ENCODE results near the gene AKAP5. TPM values are rescaled to one million over a fixed set of nuclear protein-coding genes. Genes with fewer than 3 reads are reported as not detected.

AKAP5 gene
- total RNA-seq, 2 donors from 2014 or later: 8.1 to 18.1 TPM

GRCh38 chr14:64444984-64445845, 20.1 kb upstream of the AKAP5 start:
- Histone ChIP-seq H3K27me3 (no peaks in the 10 kb centered on the region), H3K4me3 (no peak overlapping the region), H3K4me1 (no peaks in the 10 kb centered on the region), H3K9me3 (no peaks in the 10 kb centered on the region), H3K9ac (ENCODE audit: low read depth in 2 of 2, low read length in 2 of 2) (no peak overlapping the region), H3K27ac (peak overlapping the region; percentile 34), H3K36me3 (no peaks in the 10 kb centered on the region)
- no peak for TF ChIP-seq CTCF (IDR thresholded peaks at IDR 0.05)
- intact Hi-C loops (cut with DNase I): no loop called here
- DNase-seq: no peak

- TF ChIP-seq CTCF (IDR thresholded peaks at IDR 0.05): no peak
- H3K9ac ChIP-seq (ENCODE audit: low read depth in 2 of 2, low read length in 2 of 2): no peak overlapping the region
- H3K9me3 ChIP-seq: no peaks in the 10 kb centered on the region
- H3K27ac ChIP-seq: no peak overlapping the region
- H3K4me1 ChIP-seq: no peaks in the 10 kb centered on the region
- H3K4me3 ChIP-seq: no peak overlapping the region
- DNase-seq: no peak
- H3K27me3 ChIP-seq: no peaks in the 10 kb centered on the region
- intact Hi-C loops (cut with DNase I): no loop called here
- no peaks in the 10 kb centered on the region for H3K36me3 ChIP-seq
Observed at GRCh38 chr14:64447876-64448670, 17.2 kb upstream of the AKAP5 start.

- no peak overlapping the region for H3K27ac ChIP-seq
- no peaks in the 10 kb centered on the region for H3K9me3 ChIP-seq
- DNase-seq: no peak
- H3K27me3 ChIP-seq: no peaks in the 10 kb centered on the region
- no peak overlapping the region for H3K4me3 ChIP-seq
- no peak for TF ChIP-seq CTCF (IDR thresholded peaks at IDR 0.05)
- H3K4me1 ChIP-seq: no peaks in the 10 kb centered on the region
- no peak overlapping the region for H3K9ac ChIP-seq (ENCODE audit: low read depth in 2 of 2, low read length in 2 of 2)
- intact Hi-C loops (cut with DNase I): no loop called here
- H3K36me3 ChIP-seq: no peaks in the 10 kb centered on the region
Observed at GRCh38 chr14:64450255-64450654, 15.0 kb upstream of the AKAP5 start.

GRCh38 chr14:64454671-64455070, 10.6 kb upstream of the AKAP5 start:
- no peaks in the 10 kb centered on the region for H3K9me3 ChIP-seq
- no peak overlapping the region for H3K27ac ChIP-seq
- H3K4me3 ChIP-seq: no peak overlapping the region
- H3K4me1 ChIP-seq: no peaks in the 10 kb centered on the region
- H3K27me3 ChIP-seq: no peaks in the 10 kb centered on the region
- no peak for DNase-seq
- H3K9ac ChIP-seq (ENCODE audit: low read depth in 2 of 2, low read length in 2 of 2): no peak overlapping the region
- TF ChIP-seq CTCF (IDR thresholded peaks at IDR 0.05): no peak
- intact Hi-C loops (cut with DNase I): no loop called here
- H3K36me3 ChIP-seq: no peaks in the 10 kb centered on the region

- no peak overlapping the region for H3K9ac ChIP-seq (ENCODE audit: low read depth in 2 of 2, low read length in 2 of 2)
- no peaks in the 10 kb centered on the region for H3K27me3 ChIP-seq
- no peak overlapping the region for H3K27ac ChIP-seq
- no peak overlapping the region for H3K4me3 ChIP-seq
- H3K4me1 ChIP-seq: no peaks in the 10 kb centered on the region
- no peaks in the 10 kb centered on the region for H3K36me3 ChIP-seq
- no peaks in the 10 kb centered on the region for H3K9me3 ChIP-seq
- no peak for DNase-seq
- no peak for TF ChIP-seq CTCF (IDR thresholded peaks at IDR 0.05)
- intact Hi-C loops (cut with DNase I): no loop called here
Observed at GRCh38 chr14:64459405-64460136, 5.7 kb upstream of the AKAP5 start.

Data from colonic mucosa (tissue), 4 donors.